ENCODE results near the gene TEAD1. TPM values are rescaled to one million over a fixed set of nuclear protein-coding genes. Genes with fewer than 3 reads are reported as not detected.

Gene TEAD1
- total RNA-seq, 3 donors from 2014 or later, result 0.79 to 1.4 (median 0.90) TPM

- H3K27me3 Mint-ChIP-seq (ENCODE audit: low read depth), result peaks cover 26% of the 10 kb centered on the region
- peaks cover 7% of the 10 kb centered on the region for H3K4me1 Mint-ChIP-seq (ENCODE audit: low read depth)
- H3K9me3 Mint-ChIP-seq, result no peaks in the 10 kb centered on the region
- no peak overlapping the region for H3K4me3 Mint-ChIP-seq
- no peaks in the 10 kb centered on the region for H3K36me3 Mint-ChIP-seq (ENCODE audit: insufficient read depth)
- DNase-seq (no peak), ATAC-seq (no peak)
Measured at GRCh38 chr11:12817681-12818332, 143.6 kb downstream of the TEAD1 start.

GRCh38 chr11:12818333-12819015 lies 144.3 kb downstream of the TEAD1 start:
- H3K4me3 Mint-ChIP-seq, result no peak overlapping the region
- ATAC-seq (no peak), DNase-seq (no peak)
- peaks cover 22% of the 10 kb centered on the region for H3K27me3 Mint-ChIP-seq (ENCODE audit: low read depth)
- no peaks in the 10 kb centered on the region for H3K36me3 Mint-ChIP-seq (ENCODE audit: insufficient read depth)
- peaks cover 7% of the 10 kb centered on the region for H3K4me1 Mint-ChIP-seq (ENCODE audit: low read depth)
- no peaks in the 10 kb centered on the region for H3K9me3 Mint-ChIP-seq

- Mint-ChIP-seq H3K4me3 (no peak overlapping the region), H3K36me3 (ENCODE audit: insufficient read depth) (no peaks in the 10 kb centered on the region), H3K27me3 (ENCODE audit: low read depth) (peaks cover 16% of the 10 kb centered on the region), H3K4me1 (ENCODE audit: low read depth) (no peaks in the 10 kb centered on the region), H3K9me3 (no peaks in the 10 kb centered on the region)
- DNase-seq (no peak), ATAC-seq (no peak)
Measured at GRCh38 chr11:12822392-12823022, 148.3 kb downstream of the TEAD1 start.

DNA sequence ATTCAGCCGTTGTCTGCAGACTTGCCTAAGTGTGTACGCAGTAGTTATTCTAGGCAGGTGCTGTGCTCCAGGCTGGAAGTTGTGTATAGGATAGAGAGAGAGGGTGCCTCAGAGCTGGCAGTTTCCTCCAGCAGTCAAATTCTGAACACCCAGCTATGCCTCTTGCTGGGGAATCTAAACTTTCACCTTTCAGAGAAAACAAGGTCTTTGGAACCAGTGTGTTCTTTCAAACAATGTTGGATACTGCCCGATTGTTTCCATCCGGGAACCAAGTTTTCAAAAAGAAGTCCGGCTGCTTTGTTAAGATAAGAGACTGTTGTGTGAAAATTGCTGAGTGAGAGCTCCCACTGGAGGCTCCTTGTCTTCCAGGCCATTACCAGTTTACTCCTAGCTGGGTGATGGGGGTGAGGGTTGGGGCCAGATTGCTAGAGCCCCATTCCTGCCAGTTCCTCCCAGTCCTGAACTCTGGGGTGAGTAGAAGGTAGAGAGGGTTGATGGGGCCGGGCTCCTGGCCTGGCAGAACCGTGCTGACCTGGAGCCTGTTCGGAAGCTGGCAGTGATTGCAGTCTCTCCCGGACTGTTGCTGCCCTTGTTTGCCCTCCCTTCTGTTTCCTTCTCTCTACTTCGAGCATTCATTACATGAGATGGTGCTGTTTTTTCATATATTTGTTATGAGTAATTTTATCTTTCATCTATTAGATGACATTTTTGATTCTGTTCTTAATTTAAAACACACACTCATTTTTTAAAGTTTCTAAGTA lies 150.2 kb downstream of the TEAD1 start:
- ATAC-seq, result no peak
- Mint-ChIP-seq H3K36me3 (ENCODE audit: insufficient read depth) (no peaks in the 10 kb centered on the region), H3K4me1 (ENCODE audit: low read depth) (peaks cover 8% of the 10 kb centered on the region), H3K4me3 (no peak overlapping the region), H3K9me3 (no peaks in the 10 kb centered on the region), H3K27me3 (ENCODE audit: low read depth) (peaks cover 28% of the 10 kb centered on the region)
- no peak for DNase-seq

DNA sequence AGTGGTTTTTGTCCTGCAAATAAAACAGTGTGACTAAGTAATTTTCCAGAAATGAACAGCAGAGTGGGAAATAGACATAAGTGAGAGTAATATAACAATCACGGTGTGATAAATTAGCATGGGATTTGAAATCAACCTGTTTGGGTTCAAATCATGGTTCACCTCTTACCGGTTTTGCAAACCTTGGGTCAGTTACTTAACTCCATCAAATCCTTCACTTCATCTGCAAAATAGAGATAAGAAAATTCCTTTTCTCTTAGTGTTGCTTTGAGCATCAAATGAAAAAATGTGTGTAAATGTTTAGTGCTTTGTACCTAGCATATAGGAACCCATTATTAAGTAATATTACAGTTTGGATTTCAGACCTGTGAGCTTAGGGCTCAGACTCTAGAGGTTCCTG lies 152.2 kb downstream of the TEAD1 start:
- peaks cover 8% of the 10 kb centered on the region for H3K4me1 Mint-ChIP-seq (ENCODE audit: low read depth)
- no peaks in the 10 kb centered on the region for H3K36me3 Mint-ChIP-seq (ENCODE audit: insufficient read depth)
- no peak for ATAC-seq
- H3K9me3 Mint-ChIP-seq, result no peaks in the 10 kb centered on the region
- H3K4me3 Mint-ChIP-seq, result no peak overlapping the region
- DNase-seq, result no peak
- H3K27me3 Mint-ChIP-seq (ENCODE audit: low read depth), result peaks cover 44% of the 10 kb centered on the region

DNA sequence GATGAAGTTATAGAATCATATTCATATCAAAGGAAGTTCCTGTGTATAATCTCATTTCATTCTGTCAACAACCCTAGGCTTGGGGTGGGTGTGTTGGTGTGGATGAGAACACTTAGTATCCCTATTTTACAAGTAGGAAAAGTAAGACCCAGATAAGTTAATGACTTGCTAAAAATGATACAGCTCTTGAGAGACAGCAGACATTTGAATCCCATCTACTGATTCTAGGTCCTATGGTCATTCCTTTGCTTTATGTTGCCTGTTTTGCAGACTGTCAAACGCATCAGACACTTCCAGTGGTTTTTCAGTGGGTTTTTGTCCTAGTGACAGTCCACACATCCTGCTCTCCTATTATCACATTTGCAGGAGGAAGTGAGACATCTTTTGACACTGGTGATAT lies 153.1 kb downstream of the TEAD1 start:
- peaks cover 40% of the 10 kb centered on the region for H3K27me3 Mint-ChIP-seq (ENCODE audit: low read depth)
- no peak for DNase-seq
- H3K4me1 Mint-ChIP-seq (ENCODE audit: low read depth), result peaks cover 8% of the 10 kb centered on the region
- no peaks in the 10 kb centered on the region for H3K36me3 Mint-ChIP-seq (ENCODE audit: insufficient read depth)
- no peak overlapping the region for H3K4me3 Mint-ChIP-seq
- no peak for ATAC-seq
- H3K9me3 Mint-ChIP-seq, result no peaks in the 10 kb centered on the region

DNA sequence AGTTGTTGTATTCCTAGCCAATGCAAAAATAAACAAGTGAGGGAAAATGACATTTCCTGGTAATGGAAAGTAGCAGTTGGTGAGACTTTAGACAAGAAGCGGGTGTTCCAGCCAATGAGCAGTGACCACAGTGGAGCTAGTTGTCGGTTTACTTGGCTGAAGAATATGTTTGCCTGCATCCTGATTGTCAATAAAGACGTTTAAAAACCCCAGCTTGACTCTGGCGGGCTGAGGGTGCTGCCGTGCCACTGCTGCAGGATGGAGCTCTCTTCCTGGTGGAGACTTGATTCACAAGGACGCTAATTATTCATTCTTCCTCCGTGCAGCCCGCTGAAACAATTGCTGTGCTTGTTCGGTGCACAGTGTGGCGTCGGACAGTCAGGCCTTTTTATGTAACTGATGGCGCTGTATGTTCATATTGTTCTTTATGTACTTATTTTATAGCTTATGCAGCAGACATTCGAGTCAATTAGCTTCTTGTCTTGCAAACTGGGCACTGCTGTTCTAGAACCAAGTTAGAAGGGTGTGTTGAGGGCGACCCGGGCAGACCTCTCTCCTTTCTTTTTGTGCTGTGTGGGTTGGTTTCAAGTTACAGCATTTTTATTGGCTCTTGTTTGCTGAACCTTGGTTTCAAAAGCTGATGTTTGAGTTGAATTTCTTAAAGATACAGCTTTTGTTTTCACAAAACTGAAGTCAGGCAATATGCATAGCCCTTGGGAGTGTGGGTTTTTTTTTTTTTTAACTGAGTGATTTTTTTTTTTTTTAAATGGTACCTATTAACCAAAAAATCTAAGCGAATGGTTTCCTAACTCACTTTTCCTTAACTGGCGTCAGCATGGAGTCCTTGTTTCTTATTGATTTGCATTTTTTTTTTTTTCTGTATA lies 153.9 kb downstream of the TEAD1 start:
- Mint-ChIP-seq H3K36me3 (ENCODE audit: insufficient read depth) (no peaks in the 10 kb centered on the region), H3K9me3 (no peaks in the 10 kb centered on the region), H3K4me3 (no peak overlapping the region), H3K27me3 (ENCODE audit: low read depth) (peaks cover 44% of the 10 kb centered on the region), H3K4me1 (ENCODE audit: low read depth) (peaks cover 8% of the 10 kb centered on the region)
- no peak for DNase-seq
- ATAC-seq, result no peak

- Mint-ChIP-seq H3K27me3 (ENCODE audit: low read depth) (peaks cover 49% of the 10 kb centered on the region), H3K4me1 (ENCODE audit: low read depth) (peaks cover 8% of the 10 kb centered on the region), H3K4me3 (no peak overlapping the region), H3K36me3 (ENCODE audit: insufficient read depth) (no peaks in the 10 kb centered on the region), H3K9me3 (no peaks in the 10 kb centered on the region)
- DNase-seq (no peak), ATAC-seq (no peak)
Measured at GRCh38 chr11:12829131-12829530, 154.9 kb downstream of the TEAD1 start.

GRCh38 chr11:12829540-12830314 lies 155.5 kb downstream of the TEAD1 start:
- no peaks in the 10 kb centered on the region for H3K9me3 Mint-ChIP-seq

GRCh38 chr11:12831471-12832202 lies 157.4 kb downstream of the TEAD1 start:
- Mint-ChIP-seq H3K36me3 (ENCODE audit: insufficient read depth) (no peaks in the 10 kb centered on the region), H3K4me3 (no peak overlapping the region), H3K4me1 (ENCODE audit: low read depth) (peaks cover 8% of the 10 kb centered on the region), H3K27me3 (ENCODE audit: low read depth) (peaks cover 61% of the 10 kb centered on the region), H3K9me3 (no peaks in the 10 kb centered on the region)
- no peak for ATAC-seq
- no peak for DNase-seq

More at GRCh38 chr11:12829540-12830314, 155.5 kb downstream of the TEAD1 start:
- H3K4me3 Mint-ChIP-seq, result no peak overlapping the region
- H3K27me3 Mint-ChIP-seq (ENCODE audit: low read depth), result peaks cover 48% of the 10 kb centered on the region
- ATAC-seq (no peak), DNase-seq (no peak)
- peaks cover 8% of the 10 kb centered on the region for H3K4me1 Mint-ChIP-seq (ENCODE audit: low read depth)
- H3K36me3 Mint-ChIP-seq (ENCODE audit: insufficient read depth), result no peaks in the 10 kb centered on the region

- DNase-seq (no peak), ATAC-seq (no peak)
- no peaks in the 10 kb centered on the region for H3K36me3 Mint-ChIP-seq (ENCODE audit: insufficient read depth)
- H3K4me3 Mint-ChIP-seq, result no peak overlapping the region
- H3K27me3 Mint-ChIP-seq (ENCODE audit: low read depth), result peaks cover 63% of the 10 kb centered on the region
- H3K4me1 Mint-ChIP-seq (ENCODE audit: low read depth), result peaks cover 8% of the 10 kb centered on the region
- H3K9me3 Mint-ChIP-seq, result no peaks in the 10 kb centered on the region
Measured at GRCh38 chr11:12832480-12833224, 158.4 kb downstream of the TEAD1 start.

DNA sequence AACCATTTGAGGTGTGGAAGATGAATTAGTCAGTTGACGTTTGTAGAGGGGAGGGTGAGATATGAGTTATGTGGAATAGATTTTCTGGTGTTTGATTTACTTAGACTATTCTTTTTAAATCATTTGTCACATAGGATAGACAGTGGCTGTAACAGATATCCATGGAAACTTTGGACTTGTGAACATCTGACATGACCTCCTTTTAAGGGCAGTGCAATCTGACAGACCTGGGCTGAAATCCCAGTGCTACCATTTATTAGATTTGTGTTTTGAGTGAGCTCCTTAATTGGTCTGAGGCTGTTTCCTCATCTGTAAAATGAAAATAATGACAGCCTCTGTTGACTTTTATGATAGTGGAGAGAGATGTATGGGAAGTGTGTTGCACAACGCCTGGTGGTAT lies 159.9 kb downstream of the TEAD1 start:
- Mint-ChIP-seq H3K9me3 (no peaks in the 10 kb centered on the region), H3K4me3 (no peak overlapping the region), H3K4me1 (ENCODE audit: low read depth) (no peaks in the 10 kb centered on the region), H3K36me3 (ENCODE audit: insufficient read depth) (no peaks in the 10 kb centered on the region), H3K27me3 (ENCODE audit: low read depth) (peaks cover 52% of the 10 kb centered on the region)
- DNase-seq (no peak), ATAC-seq (no peak)
